K562 (cell line): ENCODE measurements around the gene GATA1. TPM values are rescaled to one million over a fixed set of nuclear protein-coding genes. Genes with fewer than 3 reads are reported as not detected.

Experiments used
- ADNP ChIP-seq: fragments of 200-800 bp; sonication (Bioruptor generic); IDR thresholded peaks from 2 replicates; pipeline ENCODE4 v1.6.1; 2016; ENCODE audit warnings: missing genetic modification characterization, missing compliant biosample characterization
- E2F8 ChIP-seq: fragments of 450-650 bp; IDR thresholded peaks from 2 replicates; pipeline ENCODE4 v1.7.1; 2018; ENCODE audit warnings: mild to moderate bottlenecking, low read depth; ENCODE audit not compliant: partially characterized antibody
- FOXP4 ChIP-seq: sonication (generic); formaldehyde crosslinking; IDR thresholded peaks from 2 replicates; pipeline ENCODE4 v1.8.0; 2022; ENCODE audit warnings: mild to moderate bottlenecking, missing genetic modification reagents, borderline replicate concordance
- KLF6 ChIP-seq: fragments of 250-450 bp; sonication (Bioruptor Pico); IDR thresholded peaks from 2 replicates; pipeline ENCODE4 v1.4.0; 2020; ENCODE audit warnings: mild to moderate bottlenecking, moderate library complexity, borderline replicate concordance
- PHF21A ChIP-seq: fragments of 450-650 bp; IDR thresholded peaks from 2 replicates; pipeline ENCODE4 v1.6.1; 2017; ENCODE audit warnings: low read depth, borderline replicate concordance
- POLR2AphosphoS2 ChIP-seq: IDR thresholded peaks from 2 replicates; pipeline ENCODE4 v1.6.1; 2012; ENCODE audit warnings: low read length, improper control_type of control experiment
- POLR2H ChIP-seq: IDR thresholded peaks from 2 replicates; pipeline ENCODE4 v1.6.1; 2016; ENCODE audit warnings: missing genetic modification characterization, low read depth, mild to moderate bottlenecking, control low read depth, missing compliant biosample characterization, moderate library complexity
- PREB ChIP-seq: sonication (generic); formaldehyde crosslinking; IDR thresholded peaks from 2 replicates; pipeline ENCODE4 v1.8.1; 2023; ENCODE audit warnings: mild to moderate bottlenecking, missing genetic modification reagents
- RBM14 ChIP-seq: fragments of 200-400 bp; formaldehyde crosslinking; IDR thresholded peaks from 2 replicates; pipeline ENCODE4 v1.6.1; 2018; ENCODE audit warnings: low read depth, mild to moderate bottlenecking, low read length, moderate library complexity, borderline replicate concordance; ENCODE audit not compliant: insufficient read depth
- RFX7 ChIP-seq: fragments of 250-450 bp; sonication (Bioruptor Pico); IDR thresholded peaks from 2 replicates; pipeline ENCODE4 v1.5.1; 2021; ENCODE audit warnings: mild to moderate bottlenecking
- SNAPC5 ChIP-seq: fragments of 250-450 bp; sonication (Bioruptor Pico); IDR thresholded peaks from 2 replicates; pipeline ENCODE4 v1.8.0; 2021; ENCODE audit warnings: moderate library complexity, mild to moderate bottlenecking, inconsistent platforms
- SPI1 ChIP-seq: IDR thresholded peaks from 2 replicates; pipeline ENCODE4 v1.6.1; 2011; ENCODE audit warnings: low read depth, low read length, control low read depth, borderline replicate concordance
- TCF7L2 ChIP-seq: fragments of 150-350 bp; IDR thresholded peaks from 2 replicates; pipeline ENCODE4 v1.6.1; 2016; ENCODE audit warnings: low read depth, mild to moderate bottlenecking, low read length, moderate library complexity
- ZFP30 ChIP-seq: fragments of 250-450 bp; sonication (Bioruptor Pico); IDR thresholded peaks from 2 replicates; pipeline ENCODE4 v1.8.0; 2022; ENCODE audit warnings: moderate library complexity, mild to moderate bottlenecking, inconsistent platforms, borderline replicate concordance
- ZNF75A ChIP-seq: fragments of 450-650 bp; formaldehyde crosslinking; IDR thresholded peaks from 2 replicates; pipeline ENCODE4 v1.4.0; 2020; ENCODE audit warnings: mild to moderate bottlenecking
- ZNF77 ChIP-seq: fragments of 250-450 bp; sonication (Bioruptor Pico); IDR thresholded peaks from 2 replicates; pipeline ENCODE4 v1.5.0; 2020
- ZSCAN32 ChIP-seq: fragments of 450-650 bp; formaldehyde crosslinking; IDR thresholded peaks from 2 replicates; pipeline ENCODE4 v1.4.0; 2020; ENCODE audit warnings: mild to moderate bottlenecking, moderate library complexity
- polyA plus RNA-seq, 8 experiments: library from polyadenylated mRNA; depleted of rRNA in 4 of 8; stranded (reverse) in 5 of 8; unstranded in 3 of 8; fragments of >200 nt; fragmentation: Nextera tagmentation in 2 of 8; fragmentation: Illumina TruSeq in 1 of 8; extraction: Ambion mirVana in 2 of 8; extraction: Trizol in 1 of 8; gene quantifications; 2 replicates each; pipeline versions ENCODE4 v1.2.1 to v1.2.3, GENCODE V29; 2011 to 2014; ENCODE audit warnings: inconsistent platforms in 1 of 8, missing spikeins in 1 of 8
- total RNA-seq, 7 experiments: library from RNA; depleted of rRNA in 6 of 7; stranded (reverse); fragments of >200 nt in 6 of 7; fragmentation: Illumina TruSeq in 2 of 7; extraction: Trizol in 2 of 7; gene quantifications; 2 replicates each; pipeline versions ENCODE4 v1.2.1 to v1.2.3, GENCODE V29; 2011 to 2021; ENCODE audit warnings: low replicate concordance in 1 of 7
- TF ChIP-seq, protein P1 (sequence below): conservative IDR thresholded peaks from 2 replicates; pipeline ENCODE4 v1.6.1; 2011; ENCODE audit warnings: low read depth, mild to moderate bottlenecking, low read length; ENCODE audit not compliant: control insufficient read depth
- TF ChIP-seq, protein P2 (sequence below): sonication (generic); formaldehyde crosslinking; IDR thresholded peaks from 2 replicates; pipeline ENCODE4 v1.5.0; 2020; ENCODE audit warnings: missing genetic modification reagents

The GATA1 gene
- total and polyA plus RNA-seq, 9 of the 15 experiments (the other 6 are each of a cell fraction or from before 2014, with no cell fraction given): 11.9 to 291 (median 116) TPM

GRCh38 chrX:48782795-48783194 lies 3.6 kb upstream of the GATA1 start (continued):
- no peak for TF ChIP-seq TCF7L2
- TF ChIP-seq RBM14: no peak
- TF ChIP-seq FOXP4: no peak
- TF ChIP-seq SNAPC5 (CRISPR knock-in tag): no peak
- no peak for TF ChIP-seq PREB
- TF ChIP-seq KLF6 (CRISPR knock-in tag): no peak; the same call in 1 of the 2 replicates
- no peak for TF ChIP-seq RFX7 (CRISPR knock-in tag)
- no peak for TF ChIP-seq E2F8
- TF ChIP-seq SPI1: no peak
- TF ChIP-seq ADNP (tag): no peak
- TF ChIP-seq POLR2AphosphoS2: no peak
- no peak for TF ChIP-seq POLR2H (tag)
- no peak for TF ChIP-seq ZNF75A (CRISPR knock-in tag)
- no peak for TF ChIP-seq ZFP30
- TF ChIP-seq PHF21A: no peak
- TF ChIP-seq, protein P1, sequence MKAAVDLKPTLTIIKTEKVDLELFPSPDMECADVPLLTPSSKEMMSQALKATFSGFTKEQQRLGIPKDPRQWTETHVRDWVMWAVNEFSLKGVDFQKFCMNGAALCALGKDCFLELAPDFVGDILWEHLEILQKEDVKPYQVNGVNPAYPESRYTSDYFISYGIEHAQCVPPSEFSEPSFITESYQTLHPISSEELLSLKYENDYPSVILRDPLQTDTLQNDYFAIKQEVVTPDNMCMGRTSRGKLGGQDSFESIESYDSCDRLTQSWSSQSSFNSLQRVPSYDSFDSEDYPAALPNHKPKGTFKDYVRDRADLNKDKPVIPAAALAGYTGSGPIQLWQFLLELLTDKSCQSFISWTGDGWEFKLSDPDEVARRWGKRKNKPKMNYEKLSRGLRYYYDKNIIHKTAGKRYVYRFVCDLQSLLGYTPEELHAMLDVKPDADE: peak; percentile 64; the same call in 1 of the 2 replicates
- TF ChIP-seq, protein P2, sequence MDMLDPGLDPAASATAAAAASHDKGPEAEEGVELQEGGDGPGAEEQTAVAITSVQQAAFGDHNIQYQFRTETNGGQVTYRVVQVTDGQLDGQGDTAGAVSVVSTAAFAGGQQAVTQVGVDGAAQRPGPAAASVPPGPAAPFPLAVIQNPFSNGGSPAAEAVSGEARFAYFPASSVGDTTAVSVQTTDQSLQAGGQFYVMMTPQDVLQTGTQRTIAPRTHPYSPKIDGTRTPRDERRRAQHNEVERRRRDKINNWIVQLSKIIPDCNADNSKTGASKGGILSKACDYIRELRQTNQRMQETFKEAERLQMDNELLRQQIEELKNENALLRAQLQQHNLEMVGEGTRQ (CRISPR knock-in tag): no peak
- TF ChIP-seq ZNF77 (CRISPR knock-in tag): no peak
- TF ChIP-seq ZSCAN32: no peak
